ENCODE data around the gene SRPK2.

GRCh38 chr7:105178928-105179541 lies 209.7 kb downstream of the SRPK2 start:
- TF ChIP-seq CTCF (IDR thresholded peaks at IDR 0.05): no peak
- TF ChIP-seq POLR2A (IDR thresholded peaks at IDR 0.05): no peak
- no peak for TF ChIP-seq POLR2AphosphoS5 (IDR thresholded peaks at IDR 0.05)

Data from prostate gland (tissue), 2 donors.